SK-N-SH treated with all-trans-retinoic acid at 6 μM for 48 hours (cell line): Measurements from ENCODE around the gene KIF6.

Source experiments
- ATAC-seq: fragments of 200-7000 bp; cut with Tn5 transposase; 3 replicates; pipeline ENCODE4 v1.9.1; 2020; ENCODE audit warnings: mild to moderate bottlenecking, moderate library complexity
- ARNTL ChIP-seq: fragments of 450-650 bp; formaldehyde crosslinking; IDR thresholded peaks from 2 replicates; pipeline ENCODE4 v1.5.0; 2020; ENCODE audit warnings: low read depth, mild to moderate bottlenecking, moderate library complexity, borderline replicate concordance
- BACH2 ChIP-seq: fragments of 250-450 bp; sonication (Bioruptor Pico); IDR thresholded peaks from 2 replicates; pipeline ENCODE4 v1.9.0; 2021; ENCODE audit warnings: mild to moderate bottlenecking, borderline replicate concordance
- CREB5 ChIP-seq: fragments of 250-450 bp; sonication (Bioruptor Pico); IDR thresholded peaks from 2 replicates; pipeline ENCODE4 v1.5.1; 2020; ENCODE audit warnings: low read depth, mild to moderate bottlenecking, moderate library complexity
- CSDC2 ChIP-seq: fragments of 250-450 bp; sonication (Bioruptor Pico); IDR thresholded peaks from 2 replicates; pipeline ENCODE4 v1.5.0; 2020; ENCODE audit warnings: mild to moderate bottlenecking, moderate library complexity
- CSRNP3 ChIP-seq: fragments of 250-450 bp; sonication (Bioruptor Pico); IDR thresholded peaks from 2 replicates; pipeline ENCODE4 v1.5.1; 2021; ENCODE audit warnings: mild to moderate bottlenecking, moderate library complexity
- ESRRG ChIP-seq: fragments of 250-450 bp; sonication (Bioruptor Pico); IDR thresholded peaks from 2 replicates; pipeline ENCODE4 v1.6.1; 2021; ENCODE audit warnings: mild to moderate bottlenecking
- GLIS3 ChIP-seq: fragments of 250-450 bp; sonication (Bioruptor Pico); IDR thresholded peaks from 2 replicates; pipeline ENCODE4 v1.5.0; 2020; ENCODE audit warnings: mild to moderate bottlenecking, moderate library complexity
- ISL1 ChIP-seq: fragments of 250-450 bp; sonication (Bioruptor Pico); IDR thresholded peaks from 2 replicates; pipeline ENCODE4 v2.1.2; 2022; ENCODE audit warnings: mild to moderate bottlenecking, moderate library complexity
- OSR1 ChIP-seq: fragments of 250-450 bp; sonication (Bioruptor Pico); IDR thresholded peaks from 2 replicates; pipeline ENCODE4 v1.8.0; 2022; ENCODE audit warnings: moderate library complexity, mild to moderate bottlenecking, inconsistent platforms
- PPARA ChIP-seq: fragments of 250-450 bp; sonication (Bioruptor Pico); IDR thresholded peaks from 2 replicates; pipeline ENCODE4 v1.5.0; 2020; ENCODE audit warnings: mild to moderate bottlenecking, borderline replicate concordance
- RARB ChIP-seq: fragments of 250-450 bp; sonication (Bioruptor Pico); IDR thresholded peaks from 2 replicates; pipeline ENCODE4 v1.8.0; 2021; ENCODE audit warnings: mild to moderate bottlenecking, moderate library complexity
- SNAI2 ChIP-seq: fragments of 250-450 bp; sonication (Bioruptor Pico); IDR thresholded peaks from 2 replicates; pipeline ENCODE4 v1.5.0; 2020; ENCODE audit warnings: mild to moderate bottlenecking, moderate library complexity
- TCF4 ChIP-seq: fragments of 250-450 bp; sonication (Bioruptor Pico); IDR thresholded peaks from 2 replicates; pipeline ENCODE4 v1.8.0; 2021; ENCODE audit warnings: mild to moderate bottlenecking, moderate library complexity, borderline replicate concordance
- TOX ChIP-seq: fragments of 250-450 bp; sonication (Bioruptor Pico); IDR thresholded peaks from 2 replicates; pipeline ENCODE4 v1.8.0; 2021; ENCODE audit warnings: mild to moderate bottlenecking, moderate library complexity, borderline replicate concordance
- TSHZ2 ChIP-seq: fragments of 250-450 bp; sonication (Bioruptor Pico); IDR thresholded peaks from 2 replicates; pipeline ENCODE4 v1.5.0; 2020; ENCODE audit warnings: mild to moderate bottlenecking, moderate library complexity
- ZC3H10 ChIP-seq: fragments of 250-450 bp; sonication (Bioruptor Pico); IDR thresholded peaks from 2 replicates; pipeline ENCODE4 v1.5.1; 2021; ENCODE audit warnings: mild to moderate bottlenecking, moderate library complexity
- ZFP3 ChIP-seq: fragments of 250-450 bp; sonication (Bioruptor Pico); IDR thresholded peaks from 2 replicates; pipeline ENCODE4 v1.5.0; 2020; ENCODE audit warnings: mild to moderate bottlenecking, moderate library complexity
- ZFP30 ChIP-seq: fragments of 450-650 bp; formaldehyde crosslinking; IDR thresholded peaks from 2 replicates; pipeline ENCODE4 v1.5.0; 2022; ENCODE audit warnings: mild to moderate bottlenecking, moderate library complexity
- ZNF565 ChIP-seq: fragments of 450-650 bp; formaldehyde crosslinking; conservative IDR thresholded peaks from 2 replicates; pipeline ENCODE4 v1.5.0; 2020; ENCODE audit warnings: low read depth, mild to moderate bottlenecking, moderate library complexity
- ZNF70 ChIP-seq: fragments of 450-650 bp; formaldehyde crosslinking; IDR thresholded peaks from 2 replicates; pipeline ENCODE4 v1.5.0; 2020; ENCODE audit warnings: mild to moderate bottlenecking, moderate library complexity
- ZNF8 ChIP-seq: fragments of 450-650 bp; formaldehyde crosslinking; IDR thresholded peaks from 2 replicates; pipeline ENCODE4 v1.5.0; 2020; ENCODE audit warnings: mild to moderate bottlenecking, moderate library complexity
- TF ChIP-seq, protein P1 (sequence below): fragments of 250-450 bp; sonication (Bioruptor Pico); IDR thresholded peaks from 2 replicates; pipeline ENCODE4 v1.8.0; 2020; ENCODE audit warnings: mild to moderate bottlenecking, moderate library complexity, borderline replicate concordance
- TF ChIP-seq, protein P2 (sequence below): fragments of 250-450 bp; sonication (Bioruptor Pico); IDR thresholded peaks from 2 replicates; pipeline ENCODE4 v1.8.0; 2021; ENCODE audit warnings: low read depth, mild to moderate bottlenecking, moderate library complexity, borderline replicate concordance

The KIF6 gene

GRCh38 chr6:39758905-39759605, 33.8 kb upstream of the KIF6 start:
- no peak for ATAC-seq
- TF ChIP-seq ARNTL (no peak), SNAI2 (no peak), BACH2 (CRISPR knock-in tag) (no peak), CSDC2 (no peak), ZFP3 (CRISPR knock-in tag) (no peak), ZNF8 (CRISPR knock-in tag) (no peak), CREB5 (CRISPR knock-in tag) (no peak), RARB (CRISPR knock-in tag) (no peak), GLIS3 (CRISPR knock-in tag) (no peak), OSR1 (CRISPR knock-in tag) (no peak), TCF4 (CRISPR knock-in tag) (no peak), PPARA (CRISPR knock-in tag) (no peak), ESRRG (CRISPR knock-in tag) (no peak), TSHZ2 (CRISPR knock-in tag) (no peak), ISL1 (CRISPR knock-in tag) (no peak), CSRNP3 (CRISPR knock-in tag) (no peak), ZC3H10 (CRISPR knock-in tag) (no peak), ZFP30 (CRISPR knock-in tag) (no peak), ZNF70 (CRISPR knock-in tag) (no peak)
- TF ChIP-seq, protein P1, sequence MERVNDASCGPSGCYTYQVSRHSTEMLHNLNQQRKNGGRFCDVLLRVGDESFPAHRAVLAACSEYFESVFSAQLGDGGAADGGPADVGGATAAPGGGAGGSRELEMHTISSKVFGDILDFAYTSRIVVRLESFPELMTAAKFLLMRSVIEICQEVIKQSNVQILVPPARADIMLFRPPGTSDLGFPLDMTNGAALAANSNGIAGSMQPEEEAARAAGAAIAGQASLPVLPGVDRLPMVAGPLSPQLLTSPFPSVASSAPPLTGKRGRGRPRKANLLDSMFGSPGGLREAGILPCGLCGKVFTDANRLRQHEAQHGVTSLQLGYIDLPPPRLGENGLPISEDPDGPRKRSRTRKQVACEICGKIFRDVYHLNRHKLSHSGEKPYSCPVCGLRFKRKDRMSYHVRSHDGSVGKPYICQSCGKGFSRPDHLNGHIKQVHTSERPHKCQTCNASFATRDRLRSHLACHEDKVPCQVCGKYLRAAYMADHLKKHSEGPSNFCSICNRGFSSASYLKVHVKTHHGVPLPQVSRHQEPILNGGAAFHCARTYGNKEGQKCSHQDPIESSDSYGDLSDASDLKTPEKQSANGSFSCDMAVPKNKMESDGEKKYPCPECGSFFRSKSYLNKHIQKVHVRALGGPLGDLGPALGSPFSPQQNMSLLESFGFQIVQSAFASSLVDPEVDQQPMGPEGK = no peak

DNA sequence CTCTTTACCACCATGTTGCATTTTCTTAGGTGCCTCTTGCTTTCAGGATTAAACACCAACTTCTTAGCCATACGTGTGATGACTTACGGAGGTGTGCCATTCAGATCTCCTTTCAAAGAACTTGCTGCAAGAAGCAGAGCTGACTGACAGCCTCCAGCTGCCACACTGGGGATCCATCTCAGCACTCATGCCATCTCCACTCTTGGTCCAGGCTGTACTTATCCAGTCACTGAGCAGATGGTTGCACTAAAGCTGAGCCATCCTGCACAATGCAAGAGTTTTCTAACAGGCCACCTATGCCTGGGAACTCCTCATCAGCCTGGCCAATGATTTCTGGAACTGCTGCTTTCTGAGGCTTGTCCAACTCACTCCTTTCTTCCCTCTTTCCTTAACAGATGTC, 31.4 kb upstream of the KIF6 start:
- ATAC-seq = no peak
- TF ChIP-seq ISL1 (CRISPR knock-in tag) (no peak), ZC3H10 (CRISPR knock-in tag) (no peak), ZNF565 (no peak)

DNA sequence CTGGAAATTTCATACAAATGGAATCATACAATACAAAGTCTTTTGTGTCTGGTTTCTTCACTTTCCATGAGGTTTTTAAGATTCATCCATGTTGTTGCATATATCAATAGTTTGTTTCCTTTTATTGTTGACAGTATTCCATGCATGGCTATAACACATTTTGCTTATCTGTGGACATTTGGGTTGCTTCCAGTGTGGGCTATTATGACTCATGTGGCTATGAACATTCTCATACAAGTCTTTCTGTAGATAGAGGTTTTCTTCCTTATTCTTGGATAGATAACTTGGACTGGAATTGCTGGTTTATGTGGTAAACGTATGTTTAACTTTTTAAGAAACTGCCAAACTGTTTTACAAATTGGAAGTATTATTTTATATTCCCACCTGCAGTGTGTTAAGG, 30.0 kb upstream of the KIF6 start:
- ATAC-seq = no peak
- TF ChIP-seq ISL1 (CRISPR knock-in tag) = no peak
- no peak for TF ChIP-seq SNAI2
- no peak for TF ChIP-seq TOX (CRISPR knock-in tag)
- no peak for TF ChIP-seq ZFP3 (CRISPR knock-in tag)

DNA sequence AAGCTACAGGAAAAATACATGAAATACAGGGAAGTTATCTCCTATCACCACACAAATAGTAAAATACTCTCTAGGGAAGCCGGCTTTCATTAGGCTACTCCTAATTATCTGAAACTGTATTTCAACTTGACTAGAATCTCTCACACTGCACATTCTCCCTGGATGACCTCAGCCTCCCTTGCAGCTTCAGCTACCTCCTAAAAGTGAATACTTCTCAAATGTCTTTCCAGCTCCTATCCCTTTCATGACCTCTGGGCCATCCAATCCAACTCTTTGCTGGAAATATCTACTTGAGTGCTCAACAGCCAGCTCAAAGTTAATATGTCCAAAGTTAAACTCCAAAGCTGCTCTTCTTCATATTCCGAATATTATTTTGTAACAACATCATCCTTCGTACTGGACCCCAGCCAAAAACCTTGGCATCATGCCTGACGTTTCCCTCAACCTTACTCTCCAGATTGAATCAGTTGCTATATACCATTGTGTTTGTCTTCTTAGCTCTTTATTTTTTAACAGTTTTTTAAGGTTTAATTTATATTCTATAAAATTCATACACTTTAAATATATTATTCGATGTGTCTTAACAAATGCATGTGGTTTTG, 29.4 kb upstream of the KIF6 start:
- ATAC-seq = no peak
- TF ChIP-seq GLIS3 (CRISPR knock-in tag) (no peak), TSHZ2 (CRISPR knock-in tag) (no peak), TOX (CRISPR knock-in tag) (no peak), ZNF70 (CRISPR knock-in tag) (no peak)
- TF ChIP-seq, protein P2, sequence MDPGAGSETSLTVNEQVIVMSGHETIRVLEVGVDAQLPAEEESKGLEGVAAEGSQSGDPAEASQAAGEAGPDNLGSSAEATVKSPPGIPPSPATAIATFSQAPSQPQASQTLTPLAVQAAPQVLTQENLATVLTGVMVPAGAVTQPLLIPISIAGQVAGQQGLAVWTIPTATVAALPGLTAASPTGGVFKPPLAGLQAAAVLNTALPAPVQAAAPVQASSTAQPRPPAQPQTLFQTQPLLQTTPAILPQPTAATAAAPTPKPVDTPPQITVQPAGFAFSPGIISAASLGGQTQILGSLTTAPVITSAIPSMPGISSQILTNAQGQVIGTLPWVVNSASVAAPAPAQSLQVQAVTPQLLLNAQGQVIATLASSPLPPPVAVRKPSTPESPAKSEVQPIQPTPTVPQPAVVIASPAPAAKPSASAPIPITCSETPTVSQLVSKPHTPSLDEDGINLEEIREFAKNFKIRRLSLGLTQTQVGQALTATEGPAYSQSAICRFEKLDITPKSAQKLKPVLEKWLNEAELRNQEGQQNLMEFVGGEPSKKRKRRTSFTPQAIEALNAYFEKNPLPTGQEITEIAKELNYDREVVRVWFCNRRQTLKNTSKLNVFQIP = no peak
- TF ChIP-seq, protein P1 = no peak
